ENCODE measurements around the gene RNFT2. TPM values are rescaled to one million over a fixed set of nuclear protein-coding genes. Genes with fewer than 3 reads are reported as not detected.
A peak's percentile ranks its signal among the peaks of the same experiment; 100 is the strongest.
"Not testable (repeated sequence)": the region's sequence is repeated elsewhere in the genome, so short reads cannot be mapped to it uniquely, and the experiment has no call there.

Gene RNFT2
- polyA plus RNA-seq, 1 donor from 2014 or later: 20.6 TPM

DNA sequence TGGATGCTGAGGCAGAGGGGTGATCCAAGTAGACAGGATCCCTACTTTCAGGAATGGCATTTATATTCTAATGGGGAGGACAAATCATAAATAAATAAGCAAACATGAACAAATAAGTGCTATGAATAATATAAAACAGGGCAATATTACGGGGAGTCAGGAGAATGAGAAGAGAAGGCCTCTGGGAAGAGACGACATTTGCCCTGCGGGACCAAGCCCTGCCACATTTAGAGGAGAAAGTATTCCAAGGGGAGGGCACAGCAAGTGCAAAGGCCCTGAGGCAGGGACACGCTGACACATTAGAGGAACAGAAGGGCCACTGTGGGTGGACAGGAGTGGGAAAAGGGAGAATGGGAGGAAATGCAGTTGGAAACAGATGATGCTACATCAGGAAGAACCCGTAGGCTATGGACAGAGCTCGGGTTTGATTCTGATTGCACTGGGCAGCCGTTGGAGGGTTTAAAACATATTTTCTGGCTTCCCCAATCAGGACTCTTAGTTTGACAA lies 1.3 kb downstream of the RNFT2 start:
- no peaks in the 10 kb centered on the region for H3K27me3 ChIP-seq (ENCODE audit: insufficient read depth, low read depth, low read length)
- H3K9ac ChIP-seq (ENCODE audit: low read length): peak overlapping the region; percentile 82
- no peaks in the 10 kb centered on the region for H3K9me3 ChIP-seq (ENCODE audit: low read length)
- no peaks in the 10 kb centered on the region for H3K9me2 ChIP-seq (ENCODE audit: insufficient read depth, low read length)
- peaks cover 24% of the 10 kb centered on the region for H3K79me2 ChIP-seq (replicated peaks; ENCODE audit: insufficient read depth, low read length)
- H2AFZ ChIP-seq (ENCODE audit: low read depth, low read length): no peak overlapping the region
- peak overlapping the region; percentile 75 for H3K4me2 ChIP-seq (ENCODE audit: low read length)
- no peaks in the 10 kb centered on the region for H4K20me1 ChIP-seq (ENCODE audit: insufficient read depth)
- no peaks in the 10 kb centered on the region for H3F3A ChIP-seq (ENCODE audit: insufficient read depth, low read length, poor library complexity, severe bottlenecking)
- H3K36me3 ChIP-seq (ENCODE audit: insufficient read depth, low read length): no peaks in the 10 kb centered on the region
- no peak overlapping the region for H3K27ac ChIP-seq (ENCODE audit: low read length)
- peak overlapping the region; percentile 80 for H3K4me3 ChIP-seq (ENCODE audit: low read length)
- TF ChIP-seq CTCF (IDR thresholded peaks at IDR 0.05; ENCODE audit: poor library complexity, severe bottlenecking) (no peak), EP300 (conservative IDR thresholded peaks at IDR 0.05; ENCODE audit: poor library complexity, severe bottlenecking) (no peak), EZH2 (IDR thresholded peaks at IDR 0.05; ENCODE audit: borderline replicate concordance, insufficient read depth, low read length, poor library complexity, severe bottlenecking) (no peak), RAD21 (conservative IDR thresholded peaks at IDR 0.05) (no peak), SMC3 (conservative IDR thresholded peaks at IDR 0.05; ENCODE audit: poor library complexity) (no peak), POLR2AphosphoS5 (IDR thresholded peaks at IDR 0.05) (no peak), MXI1 (conservative IDR thresholded peaks at IDR 0.05; ENCODE audit: poor library complexity, severe bottlenecking) (no peak), REST (IDR thresholded peaks at IDR 0.05; ENCODE audit: borderline replicate concordance) (no peak), TAF1 (IDR thresholded peaks at IDR 0.05; ENCODE audit: low read depth) (no peak)

GRCh38 chr12:116742787-116743186 lies 4.7 kb downstream of the RNFT2 start:
- H4K20me1 ChIP-seq (ENCODE audit: insufficient read depth): not testable (repeated sequence)

GRCh38 chr12:116744766-116745165 lies 6.7 kb downstream of the RNFT2 start:
- H3K9me3 ChIP-seq (ENCODE audit: low read length): no peaks in the 10 kb centered on the region
- H3K36me3 ChIP-seq (ENCODE audit: insufficient read depth, low read length): no peaks in the 10 kb centered on the region
- no peak overlapping the region for H3K9ac ChIP-seq (ENCODE audit: low read length)
- no peaks in the 10 kb centered on the region for H3F3A ChIP-seq (ENCODE audit: insufficient read depth, low read length, poor library complexity, severe bottlenecking)
- H3K27ac ChIP-seq (ENCODE audit: low read length): no peak overlapping the region
- H4K20me1 ChIP-seq (ENCODE audit: insufficient read depth): no peaks in the 10 kb centered on the region
- H3K27me3 ChIP-seq (ENCODE audit: insufficient read depth, low read depth, low read length): no peaks in the 10 kb centered on the region
- H3K9me2 ChIP-seq (ENCODE audit: insufficient read depth, low read length): no peaks in the 10 kb centered on the region
- H3K4me2 ChIP-seq (ENCODE audit: low read length): no peak overlapping the region
- H2AFZ ChIP-seq (ENCODE audit: low read depth, low read length): no peak overlapping the region
- TF ChIP-seq CTCF (IDR thresholded peaks at IDR 0.05; ENCODE audit: poor library complexity, severe bottlenecking): no peak
- TF ChIP-seq SMC3 (conservative IDR thresholded peaks at IDR 0.05; ENCODE audit: poor library complexity): no peak
- no peak for TF ChIP-seq EZH2 (IDR thresholded peaks at IDR 0.05; ENCODE audit: borderline replicate concordance, insufficient read depth, low read length, poor library complexity, severe bottlenecking)
- no peak for TF ChIP-seq MXI1 (conservative IDR thresholded peaks at IDR 0.05; ENCODE audit: poor library complexity, severe bottlenecking)
- TF ChIP-seq TAF1 (IDR thresholded peaks at IDR 0.05; ENCODE audit: low read depth): no peak
- no peak for TF ChIP-seq EP300 (conservative IDR thresholded peaks at IDR 0.05; ENCODE audit: poor library complexity, severe bottlenecking)
- TF ChIP-seq RAD21 (conservative IDR thresholded peaks at IDR 0.05): no peak
- H3K4me3 ChIP-seq (ENCODE audit: low read length): no peak overlapping the region
- no peaks in the 10 kb centered on the region for H3K79me2 ChIP-seq (replicated peaks; ENCODE audit: insufficient read depth, low read length)

More at GRCh38 chr12:116742787-116743186, 4.7 kb downstream of the RNFT2 start:
- not testable (repeated sequence) for H3K27me3 ChIP-seq (ENCODE audit: insufficient read depth, low read depth, low read length); H3K27ac ChIP-seq (ENCODE audit: low read length); H3K4me3 ChIP-seq (ENCODE audit: low read length); H3F3A ChIP-seq (ENCODE audit: insufficient read depth, low read length, poor library complexity, severe bottlenecking); H3K9me2 ChIP-seq (ENCODE audit: insufficient read depth, low read length); H2AFZ ChIP-seq (ENCODE audit: low read depth, low read length); H3K9me3 ChIP-seq (ENCODE audit: low read length); H3K79me2 ChIP-seq (replicated peaks; ENCODE audit: insufficient read depth, low read length); H3K36me3 ChIP-seq (ENCODE audit: insufficient read depth, low read length); H3K9ac ChIP-seq (ENCODE audit: low read length); H3K4me2 ChIP-seq (ENCODE audit: low read length)

All from neural cell (in vitro differentiated cells).